Uterus (tissue), 2 donors: Measurements from ENCODE around the gene AVPR2.

Source experiments
- CTCF ChIP-seq, 4 experiments: fragments of 200-600 bp in 2 of 4; fragments of 450-650 bp in 2 of 4; sonication (generic) in 2 of 4; IDR thresholded peaks; one replicate each; pipeline ENCODE4 v1.5.1; 2016 to 2019; ENCODE audit warnings: antibody characterized with exemption in 4 of 4, mild to moderate bottlenecking in 2 of 4, moderate library complexity in 1 of 4
- POLR2A ChIP-seq, 2 donors: fragments of 450-650 bp; IDR thresholded peaks; one replicate each; pipeline ENCODE4 v1.6.1; 2016; ENCODE audit warnings: antibody characterized with exemption in 2 of 2, mild to moderate bottlenecking in 1 of 2, moderate library complexity in 1 of 2

- no peak for TF ChIP-seq CTCF (IDR thresholded peaks at IDR 0.05)
- no peak for TF ChIP-seq POLR2A (IDR thresholded peaks at IDR 0.05)
Measured at GRCh38 chrX:153956044-153956907, 51.8 kb downstream of the AVPR2 start.
